ENCODE measurements around the gene PRR9.
"Not testable (repeated sequence)": the region's sequence is repeated elsewhere in the genome, so short reads cannot be mapped to it uniquely, and the experiment has no call there.

The PRR9 gene

DNA sequence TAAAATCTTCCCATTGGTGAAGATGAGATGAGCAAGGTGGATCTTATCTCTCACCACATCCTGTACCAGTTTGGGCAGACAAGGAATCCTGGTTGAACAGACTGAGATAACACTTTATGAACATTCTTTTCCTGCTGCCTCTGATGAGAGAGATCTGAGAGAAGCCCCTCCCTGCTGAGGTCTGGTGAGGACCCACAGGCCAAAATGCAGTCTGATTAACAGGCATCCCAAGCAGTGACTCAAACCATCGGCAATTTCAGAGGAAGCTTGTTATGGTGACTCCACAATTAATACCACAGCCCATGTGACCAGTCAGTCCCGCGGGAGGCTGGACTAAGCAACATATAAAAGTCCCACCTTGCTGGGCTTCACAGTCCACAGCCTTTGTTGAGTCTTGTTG is at the start of gene PRR9:
Gene PRR9, plus strand, starts transcription at position 373 of the 400 bp plus-strand sequence. CDS start 561 bp downstream, outside the sequence.
- FAIRE-seq, result no peak

GRCh38 chr1:153168686-153169085 is 48.7 kb upstream of the PRR9 start:
- no peak for FAIRE-seq

DNA sequence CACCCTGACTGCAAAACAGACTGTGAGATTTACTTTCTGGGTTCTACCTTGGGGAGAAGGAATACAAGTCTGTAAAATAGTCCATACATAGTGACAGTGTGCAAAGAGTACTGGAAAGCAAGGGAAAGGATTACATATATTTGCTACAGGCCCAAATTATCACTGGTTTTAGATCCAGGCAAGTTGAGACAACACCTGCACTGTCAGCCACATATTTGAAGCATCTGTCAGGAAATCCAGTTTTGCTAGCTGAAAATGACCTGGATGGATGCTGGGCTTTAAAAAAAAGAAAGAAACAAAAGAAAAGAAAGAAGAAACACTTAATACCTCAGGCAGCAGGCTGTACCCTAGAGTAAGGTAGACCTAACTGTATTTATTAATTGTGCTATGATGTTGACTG is 42.8 kb upstream of the PRR9 start:
- no peak for FAIRE-seq

- FAIRE-seq, result no peak
Measured at GRCh38 chr1:153178922-153179321, 38.5 kb upstream of the PRR9 start.

- no peak for FAIRE-seq
Measured at GRCh38 chr1:153180556-153180955, 36.8 kb upstream of the PRR9 start.

- FAIRE-seq, result not testable (repeated sequence)
Measured at GRCh38 chr1:153188301-153188700, 29.1 kb upstream of the PRR9 start.

- no peak for FAIRE-seq
Measured at GRCh38 chr1:153190373-153190772, 27.0 kb upstream of the PRR9 start.

DNA sequence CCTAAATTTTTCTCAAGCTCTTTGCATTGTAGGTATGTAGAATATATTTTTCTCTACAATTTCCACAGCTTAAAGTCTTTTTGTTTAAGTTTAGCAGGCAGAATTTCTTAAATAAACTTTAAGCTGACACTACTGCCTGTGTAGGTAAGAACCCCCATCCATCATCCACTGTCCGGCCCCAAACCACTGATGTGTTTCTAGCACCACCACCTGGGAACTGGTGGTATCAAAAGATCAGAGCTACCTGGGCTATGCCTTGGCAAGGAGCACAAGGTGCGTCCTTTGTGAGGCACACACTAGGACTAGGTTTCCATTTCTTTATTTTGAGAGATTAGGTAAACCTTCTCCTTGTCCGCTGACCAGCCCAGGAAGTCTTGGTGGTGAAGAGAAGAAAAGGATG is 24.7 kb upstream of the PRR9 start:
- no peak for FAIRE-seq

DNA sequence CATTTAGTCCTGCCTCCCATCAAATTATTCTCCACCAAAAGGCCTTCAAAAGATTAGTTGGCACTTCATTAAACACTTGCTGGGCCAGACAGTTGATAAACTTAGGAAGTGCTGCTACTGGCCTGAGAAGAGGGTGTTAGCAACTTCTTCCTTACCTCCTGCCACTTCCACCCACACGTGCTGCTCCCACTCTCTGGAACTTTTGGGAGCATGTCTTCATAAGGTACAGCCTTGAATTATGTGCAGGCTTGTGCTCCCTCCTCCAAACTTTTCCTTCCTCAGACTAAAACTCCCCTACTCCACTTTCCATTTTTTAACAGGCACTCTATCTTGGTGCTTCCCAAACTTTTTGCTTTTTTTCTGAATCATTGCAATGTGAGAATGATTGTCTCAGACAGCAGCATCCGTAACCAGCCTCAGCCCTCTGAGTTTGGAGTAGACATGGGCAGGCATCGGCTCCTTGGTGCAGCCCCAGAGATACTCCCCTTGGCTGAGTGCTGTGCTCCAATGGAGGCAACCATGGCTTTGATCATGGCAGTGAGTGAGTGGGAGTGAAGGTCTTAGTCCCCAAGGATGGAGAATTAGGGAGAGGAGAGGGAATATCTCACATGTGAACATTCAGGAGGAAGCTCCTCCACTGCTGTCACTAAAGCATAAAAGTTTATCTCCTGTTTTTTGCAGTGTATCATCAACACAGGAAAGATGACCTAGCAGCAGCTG is 22.9 kb upstream of the PRR9 start:
- FAIRE-seq, result no peak

- FAIRE-seq, result no peak
Measured at GRCh38 chr1:153195216-153195615, 22.2 kb upstream of the PRR9 start.

GRCh38 chr1:153202006-153202405 is 15.4 kb upstream of the PRR9 start:
- no peak for FAIRE-seq

- FAIRE-seq, result no peak
Measured at GRCh38 chr1:153203130-153203529, 14.3 kb upstream of the PRR9 start, which contains the start of gene LELP1. LELP1 (plus strand) TSS chr1:153203430; CDS start chr1:153204708, 1,278 bp downstream.

- no peak for FAIRE-seq
Measured at GRCh38 chr1:153206631-153207030, 10.8 kb upstream of the PRR9 start.

- no peak for FAIRE-seq
Measured at GRCh38 chr1:153210206-153210605, 7.2 kb upstream of the PRR9 start.

DNA sequence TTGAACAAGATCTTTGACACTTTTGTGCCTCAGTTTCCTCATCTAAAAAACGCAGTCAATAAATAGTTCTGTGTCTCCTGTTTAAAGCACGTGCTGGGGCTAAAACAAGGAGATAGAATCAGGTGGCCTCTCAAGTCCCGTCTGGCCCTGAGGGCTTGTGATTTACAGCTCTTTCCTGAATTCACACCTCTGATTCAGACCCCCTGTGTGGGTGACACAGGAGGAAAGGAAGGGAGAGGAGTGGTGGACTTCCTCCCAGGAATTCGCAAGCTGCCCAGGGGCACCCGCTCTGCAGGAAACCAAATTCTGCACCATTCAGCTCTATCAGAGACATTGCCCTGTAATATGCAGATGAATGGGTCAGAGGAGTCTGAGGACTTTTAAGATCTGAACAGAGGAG is 5.2 kb upstream of the PRR9 start:
- FAIRE-seq, result no peak

DNA sequence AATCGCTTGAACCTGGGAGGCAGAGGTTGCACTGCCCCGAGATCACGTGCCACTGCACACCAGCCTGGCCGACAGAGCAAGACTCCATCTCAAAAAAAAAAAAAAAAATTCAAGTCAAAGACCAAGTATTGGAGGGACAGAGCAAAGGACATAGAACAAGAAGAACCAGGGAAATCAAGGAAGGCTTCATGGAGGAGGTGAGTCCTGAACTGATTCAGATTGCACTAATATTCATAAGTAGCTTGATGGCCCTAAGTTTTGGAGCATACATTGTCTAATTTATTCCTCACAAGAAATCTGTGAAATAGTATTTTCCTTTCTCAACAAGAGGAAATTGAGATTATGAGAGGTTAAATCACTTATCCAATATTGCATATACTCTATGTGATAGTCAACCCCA is 3.9 kb upstream of the PRR9 start:
- no peak for FAIRE-seq

- FAIRE-seq, result no peak
Measured at GRCh38 chr1:153217744-153218416, 496 bp downstream of the PRR9 start.

DNA sequence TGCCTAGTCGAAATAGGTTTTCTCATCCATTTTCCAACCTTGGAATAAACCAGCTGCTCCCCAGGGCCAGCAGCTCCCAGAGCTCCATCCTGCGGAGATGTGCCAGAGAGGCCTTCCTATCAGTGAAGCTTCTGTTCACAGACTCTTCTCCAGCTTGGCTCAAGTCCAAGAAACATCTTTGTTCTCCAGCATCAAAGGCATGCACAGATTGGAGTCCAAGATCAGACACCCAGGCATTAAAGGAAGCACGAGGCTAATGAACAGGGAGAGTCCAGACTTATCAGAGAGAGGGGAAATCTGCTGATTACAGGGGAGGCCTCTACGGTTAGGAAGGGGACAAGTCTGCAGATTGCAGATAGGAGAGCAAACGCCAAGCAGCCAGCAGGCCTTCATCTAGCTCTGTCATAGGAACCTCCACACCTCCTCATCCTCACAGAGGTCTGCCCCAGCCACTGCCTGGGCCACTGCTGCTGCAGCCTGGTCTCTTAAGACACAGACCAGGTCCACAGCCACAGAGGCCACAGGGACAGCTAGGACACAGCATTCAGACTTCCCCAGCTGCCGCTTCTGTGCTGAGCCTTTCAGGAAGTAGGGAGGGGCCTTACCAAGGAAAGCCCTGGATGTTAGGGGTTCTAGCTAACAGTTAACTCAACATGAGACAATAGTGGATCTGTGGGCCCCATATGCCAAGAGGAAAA is 3.4 kb downstream of the PRR9 start:
- no peak for FAIRE-seq

DNA sequence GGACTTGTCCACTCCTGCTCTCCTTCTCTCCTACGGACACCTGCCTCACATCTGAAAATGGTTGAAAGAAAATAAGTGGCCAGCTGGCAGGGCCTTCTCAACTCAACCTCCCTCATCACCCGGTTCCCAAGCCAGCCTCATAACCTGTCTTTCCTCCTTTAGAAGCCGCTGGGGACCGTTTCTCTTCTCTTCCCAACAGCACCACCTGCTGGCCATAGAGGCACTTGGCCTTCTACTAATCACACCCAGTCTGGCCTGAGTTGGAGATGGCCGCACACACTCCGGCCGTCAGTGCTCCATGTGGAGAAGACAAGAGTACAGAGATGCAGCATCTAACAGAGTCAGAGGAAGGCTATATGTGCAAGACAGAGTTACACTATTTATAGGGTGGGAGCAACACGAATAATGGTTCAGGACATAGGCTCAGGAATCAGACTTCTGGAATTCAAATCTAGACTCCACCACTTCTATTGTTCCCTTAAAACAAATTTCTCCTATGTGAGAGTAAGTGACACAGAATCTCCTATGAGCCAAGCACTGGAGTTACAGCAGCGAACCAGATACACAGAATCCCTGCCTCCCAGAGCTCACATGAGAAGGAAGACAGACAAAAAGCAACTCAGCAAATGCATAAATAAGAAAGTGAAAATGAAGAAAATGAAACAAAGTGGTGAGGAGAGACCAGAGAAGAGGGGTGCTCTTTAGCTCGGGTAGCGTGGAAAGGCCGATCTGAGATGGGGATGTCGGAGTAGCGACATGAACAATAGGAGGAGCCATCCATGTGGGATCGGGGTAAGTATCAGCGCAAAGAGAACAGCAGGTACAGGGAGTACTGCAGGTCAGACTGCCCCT is 5.9 kb downstream of the PRR9 start:
- FAIRE-seq, result peak; percentile 37

DNA sequence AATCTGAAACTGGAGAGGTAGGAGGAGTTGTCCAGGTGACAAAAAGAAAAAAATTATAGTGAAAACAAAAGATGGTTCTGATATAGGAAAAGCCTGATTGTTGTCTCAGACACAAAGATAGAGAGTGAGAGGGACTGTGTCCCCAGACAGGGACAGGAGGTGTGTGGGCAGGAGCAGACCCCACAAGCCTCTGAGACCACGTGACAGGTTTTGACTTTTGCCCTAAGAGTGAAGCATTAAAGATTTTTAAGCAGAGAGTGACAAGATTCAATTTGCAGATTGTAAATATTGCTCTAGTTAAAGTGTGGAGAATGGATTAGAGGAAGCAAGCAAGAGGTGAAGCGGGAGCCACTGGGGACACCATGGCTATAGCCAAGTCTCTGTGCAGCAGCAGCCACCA is 10.4 kb downstream of the PRR9 start:
- FAIRE-seq, result no peak

DNA sequence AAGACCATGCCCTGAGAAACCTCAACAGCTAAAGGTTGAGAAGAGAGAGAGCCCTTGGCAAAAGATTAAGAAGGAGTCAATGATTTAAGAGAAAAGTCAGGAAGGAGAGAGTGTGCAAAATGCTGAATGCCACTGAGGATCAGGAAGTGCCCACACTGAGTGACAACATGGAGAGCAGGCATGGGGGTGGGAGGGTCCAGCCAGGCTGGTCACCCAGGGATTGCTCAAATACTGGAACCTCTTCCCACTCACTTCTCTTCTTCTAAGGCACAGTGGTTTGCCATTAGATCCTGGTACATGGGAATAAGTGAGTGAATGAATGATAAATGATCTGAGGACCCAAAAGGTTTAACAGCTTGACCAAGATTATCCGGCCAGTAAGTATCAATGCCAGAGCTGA is 11.1 kb downstream of the PRR9 start:
- FAIRE-seq, result no peak

DNA sequence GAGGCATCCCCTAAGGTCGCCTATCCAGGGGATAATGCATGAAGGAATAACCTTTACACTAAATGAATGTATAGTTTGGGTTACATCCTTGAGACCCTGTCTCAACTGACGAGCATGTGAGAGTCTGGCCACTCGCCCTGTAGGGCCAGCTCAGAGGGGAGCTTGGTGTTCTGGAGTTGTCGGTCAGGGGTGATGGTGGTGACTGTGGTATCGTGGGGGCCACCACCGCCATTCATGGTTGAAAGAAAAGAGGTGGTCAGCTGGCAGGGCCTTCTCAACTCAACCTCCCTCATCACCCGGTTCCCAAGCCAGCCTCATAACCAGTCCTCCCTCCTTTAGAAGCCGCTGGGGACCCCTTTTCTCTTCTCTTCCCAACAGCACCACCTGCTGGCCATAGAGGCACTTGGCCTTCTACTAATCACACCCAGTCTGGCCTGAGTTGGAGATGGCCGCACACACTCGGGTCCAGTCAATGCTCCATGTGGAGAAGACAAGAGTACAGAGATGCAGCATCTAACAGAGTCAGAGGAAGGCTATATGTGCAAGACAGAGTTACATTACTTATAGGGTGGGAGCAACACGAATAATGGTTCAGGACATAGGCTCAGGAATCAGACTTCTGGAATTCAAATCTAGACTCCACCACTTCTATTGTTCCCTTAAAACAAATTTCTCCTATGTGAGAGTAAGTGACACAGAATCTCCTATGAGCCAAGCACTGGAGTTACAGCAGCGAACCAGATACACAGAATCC is 11.9 kb downstream of the PRR9 start:
- not testable (repeated sequence) for FAIRE-seq

Data from G401.6 (cell line).